Islet of Langerhans (tissue), 1 donor: ENCODE data around the gene SMIM35.

ENCODE experiments used
- FAIRE-seq: peaks from one replicate; lab custom pipeline; 2011; peaks lifted over from hg19 to GRCh38; lab: Jason Lieb, UNC

The SMIM35 gene

GRCh38 chr11:118109231-118109630 is 22.5 kb upstream of the SMIM35 start:
- no peak for FAIRE-seq

DNA sequence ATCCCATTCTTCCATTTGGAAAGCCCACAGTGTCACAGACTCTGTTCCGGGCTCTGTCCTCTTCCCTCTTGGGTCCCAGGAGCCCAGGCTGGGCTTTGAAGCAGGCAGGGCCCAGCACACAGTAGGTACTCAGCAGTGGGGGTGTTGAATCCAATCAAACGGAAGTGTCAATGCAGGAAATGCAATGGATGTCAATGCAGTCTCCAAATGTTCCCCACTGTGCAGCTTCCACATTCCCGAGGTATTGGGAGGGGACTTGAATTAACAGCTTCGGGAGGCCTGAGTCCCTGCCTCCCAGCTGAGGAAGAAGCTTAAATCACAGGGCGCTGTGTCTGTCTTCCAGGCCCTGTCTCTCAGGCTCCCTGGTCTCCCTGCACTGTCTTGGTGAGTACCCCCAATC is 21.8 kb upstream of the SMIM35 start:
- FAIRE-seq, result no peak

DNA sequence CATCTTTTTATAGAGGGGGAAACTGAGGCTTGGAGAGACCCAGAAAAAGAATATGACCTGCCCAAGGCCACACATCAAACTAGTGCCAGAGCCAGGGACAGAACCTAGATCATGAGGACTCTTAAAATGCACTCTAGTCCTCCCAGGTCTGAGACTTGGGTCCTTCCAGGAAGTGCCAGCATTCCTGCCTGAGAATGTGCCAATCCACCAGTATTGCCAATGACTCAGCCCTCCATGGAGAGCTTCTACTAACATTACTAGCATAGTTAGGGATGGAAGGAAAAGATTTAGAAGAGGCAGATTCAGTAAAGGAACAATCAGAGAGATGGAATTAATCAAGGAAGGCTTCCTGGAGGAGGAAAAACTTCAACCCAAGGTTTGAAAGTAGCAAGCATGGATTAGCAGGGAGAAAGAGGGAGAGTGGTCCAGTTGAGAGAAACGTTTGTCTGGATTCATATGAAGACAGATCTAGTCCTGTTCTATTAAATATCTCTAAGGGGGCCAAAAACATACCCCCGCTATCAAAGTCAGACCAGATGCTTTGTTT is 20.1 kb upstream of the SMIM35 start:
- FAIRE-seq, result no peak

- no peak for FAIRE-seq
These were observed 19.0 kb upstream of the SMIM35 start for GRCh38 chr11:118105657-118106305.

- FAIRE-seq, result no peak
These were observed 17.7 kb upstream of the SMIM35 start for GRCh38 chr11:118104491-118104890.

GRCh38 chr11:118102721-118103261 is 16.0 kb upstream of the SMIM35 start:
- no peak for FAIRE-seq

GRCh38 chr11:118100691-118101232 is 14.0 kb upstream of the SMIM35 start:
- FAIRE-seq, result no peak

- no peak for FAIRE-seq
These were observed 13.2 kb upstream of the SMIM35 start for GRCh38 chr11:118099838-118100556.

DNA sequence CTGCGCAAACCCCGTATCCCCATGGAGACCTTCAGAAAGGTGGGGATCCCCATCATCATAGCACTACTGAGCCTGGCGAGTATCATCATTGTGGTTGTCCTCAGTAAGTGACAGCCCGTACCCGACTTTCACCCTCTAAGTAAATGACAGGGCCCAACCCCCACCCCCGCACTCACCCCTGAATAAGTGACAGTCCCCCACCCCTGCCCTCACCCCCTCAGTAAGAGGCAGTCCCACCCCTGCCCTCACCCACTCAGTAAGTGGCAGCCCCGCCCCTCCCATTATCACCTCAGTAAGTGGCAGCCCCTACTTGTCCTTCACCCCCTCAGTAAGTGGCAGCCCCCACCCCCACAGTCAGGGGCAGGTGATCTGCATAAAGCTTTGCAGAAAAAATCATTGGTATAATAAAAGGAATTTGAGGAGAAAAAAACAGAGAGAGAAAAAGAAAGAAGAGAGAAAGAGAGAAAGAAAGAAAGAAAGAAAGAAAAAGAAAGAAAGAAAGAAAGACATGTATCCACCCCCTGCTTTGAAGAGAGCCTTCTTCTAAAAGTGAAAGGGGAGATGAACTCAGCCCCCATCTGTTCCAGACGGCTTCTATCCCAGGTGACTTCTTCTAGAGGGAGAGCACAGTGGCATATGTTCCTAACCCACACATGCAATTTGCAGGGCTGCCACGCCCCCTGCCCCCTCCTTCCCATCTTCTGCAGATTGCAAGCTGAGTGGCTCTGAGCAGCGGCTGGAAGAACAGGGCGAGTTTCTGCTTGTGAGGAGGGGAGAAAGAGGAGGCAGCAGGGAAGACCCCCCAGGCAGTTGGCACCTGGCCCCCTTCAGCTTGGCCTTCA is 12.5 kb upstream of the SMIM35 start:
- FAIRE-seq, result no peak

GRCh38 chr11:118095967-118096367 is 9.2 kb upstream of the SMIM35 start:
- no peak for FAIRE-seq

GRCh38 chr11:118095493-118095892 is 8.7 kb upstream of the SMIM35 start:
- FAIRE-seq, result no peak

DNA sequence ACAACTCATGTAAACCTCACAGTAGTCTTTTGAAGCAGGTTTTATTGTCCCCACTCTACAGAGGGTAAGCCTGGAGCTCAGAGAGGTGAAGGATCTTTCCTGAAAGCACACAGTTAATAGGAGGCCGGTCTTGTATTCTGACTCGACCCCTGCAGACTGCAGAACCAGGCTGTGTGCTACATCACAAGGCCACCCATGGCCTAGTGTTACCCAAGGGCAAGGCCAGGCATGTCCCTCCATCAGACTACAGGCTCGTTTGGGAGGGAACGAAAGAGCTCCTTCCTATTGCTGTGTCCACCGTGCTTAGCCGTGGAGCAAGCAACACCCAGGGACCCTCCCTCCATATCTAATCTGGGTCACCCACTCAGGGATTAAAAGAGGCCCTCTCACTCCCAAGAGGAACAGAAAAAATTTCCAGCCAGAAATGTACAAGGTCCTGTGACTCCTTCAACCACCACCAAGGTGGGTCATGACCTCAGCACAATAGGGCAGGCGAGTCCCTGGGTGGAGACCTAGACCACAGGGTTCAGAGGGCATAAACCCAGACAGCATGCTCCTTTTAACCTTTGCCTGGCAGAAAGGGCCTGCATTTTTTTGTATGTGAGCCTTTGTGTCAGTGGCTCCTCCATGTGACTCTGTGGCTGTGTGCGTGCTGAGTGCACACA is 6.3 kb upstream of the SMIM35 start:
- FAIRE-seq, result no peak

- no peak for FAIRE-seq
These were observed 4.9 kb upstream of the SMIM35 start for GRCh38 chr11:118091690-118092089.

- no peak for FAIRE-seq
These were observed 3.9 kb upstream of the SMIM35 start for GRCh38 chr11:118090545-118091162.

DNA sequence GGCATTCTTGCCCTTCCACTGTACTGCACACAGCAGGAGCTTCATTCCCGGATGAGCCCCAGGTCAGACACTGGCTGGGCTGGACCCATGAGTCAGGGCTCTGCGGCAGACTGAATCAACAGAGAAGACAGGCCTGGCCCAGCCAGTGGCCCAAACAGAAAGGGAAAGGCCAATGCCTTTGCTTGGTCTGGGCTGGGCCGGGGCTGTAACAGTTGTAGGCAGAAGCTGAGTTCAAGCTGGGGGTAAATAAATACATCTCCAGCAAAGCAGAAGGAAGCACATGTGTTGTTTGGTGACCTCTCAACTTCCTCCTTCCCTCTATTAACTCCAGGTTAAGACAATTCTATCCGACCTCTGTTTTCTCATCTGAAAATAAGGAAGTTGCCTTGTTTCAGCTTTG is 1.8 kb upstream of the SMIM35 start:
- FAIRE-seq, result no peak

- FAIRE-seq, result no peak
These were observed 1.2 kb upstream of the SMIM35 start for GRCh38 chr11:118087931-118088330.

DNA sequence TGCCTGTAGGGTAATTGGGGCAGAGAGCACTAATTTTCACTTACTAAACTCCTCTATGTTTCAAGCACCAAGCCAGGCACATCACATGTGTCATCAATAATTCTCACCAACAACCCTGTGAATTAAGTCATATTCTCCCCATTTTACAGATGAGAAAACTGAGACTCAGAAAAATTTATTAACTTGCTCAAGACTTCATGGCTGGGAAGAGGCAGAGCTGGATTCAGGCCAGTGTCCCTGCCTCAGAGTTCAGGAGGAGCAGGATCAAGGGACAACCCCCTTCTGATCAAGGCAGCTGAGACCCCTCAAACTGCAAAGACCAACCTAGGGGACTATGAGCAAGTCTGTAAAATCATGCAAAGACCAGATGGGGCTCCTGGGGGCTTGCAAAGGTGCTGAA is 2.1 kb downstream of the SMIM35 start:
- FAIRE-seq, result no peak

- FAIRE-seq, result no peak
These were observed 2.5 kb downstream of the SMIM35 start for GRCh38 chr11:118084247-118084646.

GRCh38 chr11:118082880-118083552 is 3.7 kb downstream of the SMIM35 start:
- FAIRE-seq, result no peak

- no peak for FAIRE-seq
These were observed 5.4 kb downstream of the SMIM35 start for GRCh38 chr11:118081241-118081958.
